HCT116 (cell line): Measurements from ENCODE around the gene CTDSP1. TPM values are rescaled to one million over a fixed set of nuclear protein-coding genes. Genes with fewer than 3 reads are reported as not detected.

Source experiments
- ATAC-seq: fragments of 200-7000 bp; cut with Tn5 transposase; 2 replicates; pipeline ENCODE4 v1.9.1; 2020; ENCODE audit warnings: mild to moderate bottlenecking, moderate library complexity
- BruUV-seq: library from RNA; stranded (reverse); fragments of 400-500 nt; replicated peaks from 2 replicates; lab custom pipeline; 2021; lab: Mats Ljungman, UMichigan
- CTCF ChIA-PET: fragments of 300-600 bp; sonication (Branson Sonifier 250); formaldehyde crosslinking; loops from one replicate; lab custom pipeline; 2021; ENCODE audit warnings: antibody characterized with exemption; lab: Charles Lee
- POLR2A ChIA-PET: fragments of 300-600, 350-600 bp; sonication (Branson Sonifier 250); formaldehyde crosslinking; loops from one replicate; lab custom pipeline; 2021; ENCODE audit warnings: antibody characterized with exemption; lab: Charles Lee
- RAD21 ChIA-PET, 2 experiments: fragments of 300-600 bp; sonication (Branson Sonifier 250); formaldehyde crosslinking; loops; one replicate each; lab custom pipeline; 2023; ENCODE audit warnings: low total read pairs in 2 of 2; ENCODE audit not compliant: uncharacterized antibody in 2 of 2, unreplicated experiment in 2 of 2, low non-redundant PET in 1 of 2; lab: Charles Lee
- DNase-seq: peaks from one replicate; pipeline ENCODE4 v3.0.0-alpha.2; 2010; ENCODE audit warnings: low read depth, low spot score
- H2AFZ ChIP-seq: fragments of 200-600 bp; shearing (Covaris generic), sonication (generic); 2 replicates; pipeline ENCODE4 v1.6.1; 2017; ENCODE audit warnings: low read depth, mixed run types, mixed read lengths, antibody characterized with exemption, low read length; ENCODE audit not compliant: poor library complexity, severe bottlenecking
- H3K27ac ChIP-seq: 2 replicates; pipeline ENCODE4 v1.5.1; 2012; ENCODE audit warnings: low read depth, low read length
- H3K27me3 ChIP-seq: fragments of 200-600 bp; sonication (generic); 2 replicates; pipeline ENCODE4 v1.6.1; 2016; ENCODE audit warnings: mixed run types, low read length, mixed read lengths; ENCODE audit not compliant: insufficient read depth
- H3K36me3 ChIP-seq, 2 experiments: fragments of 200-500 bp in 1 of 2; fragments of 200-600 bp in 1 of 2; sonication (Bioruptor generic) in 1 of 2; sonication (generic) in 1 of 2; 2 replicates each; pipeline versions ENCODE4 v1.5.1 to v1.6.1; 2014 to 2016; ENCODE audit warnings: low read length in 2 of 2, inconsistent platforms in 1 of 2, mixed read lengths in 1 of 2, mixed run types in 1 of 2; ENCODE audit not compliant: insufficient read depth in 2 of 2, control insufficient read depth in 1 of 2
- H3K4me1 ChIP-seq, 2 experiments: fragments of 200-600 bp in 1 of 2; sonication (generic) in 1 of 2; 2 replicates each; pipeline versions ENCODE4 v1.5.1 to v1.6.1; 2012 to 2017; ENCODE audit warnings: low read length in 2 of 2, inconsistent platforms in 1 of 2, mild to moderate bottlenecking in 1 of 2, mixed read lengths in 1 of 2, mixed run types in 1 of 2, moderate library complexity in 1 of 2; ENCODE audit not compliant: insufficient read depth in 2 of 2, control insufficient read depth in 1 of 2
- H3K4me2 ChIP-seq: fragments of 200-600 bp; sonication (generic); 2 replicates; pipeline ENCODE4 v1.6.1; 2017; ENCODE audit warnings: mixed run types, low read length, mixed read lengths
- H3K4me3 ChIP-seq, 2 experiments: fragments of 200-600 bp in 1 of 2; sonication (generic) in 1 of 2; replicated peaks in 1 of 2; 2 replicates each; pipeline ENCODE4 v1.5.1; 2011 to 2016; ENCODE audit warnings: low read length in 2 of 2, control low read depth in 1 of 2, low read depth in 1 of 2, mild to moderate bottlenecking in 1 of 2, mixed read lengths in 1 of 2, mixed run types in 1 of 2
- H3K79me2 ChIP-seq: fragments of 200-600 bp; sonication (generic); 2 replicates; pipeline ENCODE4 v1.6.1; 2017; ENCODE audit warnings: mild to moderate bottlenecking, mixed run types, low read length, moderate library complexity, mixed read lengths; ENCODE audit not compliant: insufficient read depth
- H3K9ac ChIP-seq: fragments of 200-600 bp; sonication (generic); 2 replicates; pipeline ENCODE4 v1.6.1; 2016; ENCODE audit warnings: low read length, mixed read lengths
- H3K9me2 ChIP-seq: fragments of 200-600 bp; sonication (generic), shearing (Covaris generic); 2 replicates; pipeline ENCODE4 v1.6.1; 2017; ENCODE audit warnings: mixed run types, mild to moderate bottlenecking, moderate library complexity; ENCODE audit not compliant: insufficient read depth
- H3K9me3 ChIP-seq, 2 experiments: fragments of 200-500 bp in 1 of 2; fragments of 200-600 bp in 1 of 2; sonication (Bioruptor generic) in 1 of 2; sonication (generic) in 1 of 2; 2 replicates each; pipeline ENCODE4 v1.6.1; 2014 to 2017; ENCODE audit warnings: low read length in 2 of 2, mixed read lengths in 2 of 2, inconsistent platforms in 1 of 2, low read depth in 1 of 2, mild to moderate bottlenecking in 1 of 2, mixed run types in 1 of 2, moderate library complexity in 1 of 2; ENCODE audit not compliant: control insufficient read depth in 1 of 2, insufficient read depth in 1 of 2
- H4K20me1 ChIP-seq: fragments of 200-600 bp; sonication (generic), shearing (Covaris generic); 2 replicates; pipeline ENCODE4 v1.6.1; 2017; ENCODE audit warnings: mixed run types, mild to moderate bottlenecking, moderate library complexity; ENCODE audit not compliant: insufficient read depth
- ATF3 ChIP-seq: IDR thresholded peaks from 2 replicates; pipeline ENCODE4 v1.6.1; 2012
- CEBPB ChIP-seq: IDR thresholded peaks from 2 replicates; pipeline ENCODE4 v1.6.1; 2012; ENCODE audit warnings: low read depth
- CTCF ChIP-seq, 3 experiments: fragments of 200-600 bp in 1 of 3; sonication (generic) in 1 of 3; IDR thresholded peaks in 2 of 3; conservative IDR thresholded peaks in 1 of 3; 2 replicates each; pipeline ENCODE4 v1.5.1; 2012 to 2017; ENCODE audit warnings: low read depth in 2 of 3, low read length in 2 of 3, antibody characterized with exemption in 1 of 3, borderline replicate concordance in 1 of 3, control low read depth in 1 of 3, mild to moderate bottlenecking in 1 of 3, mixed read lengths in 1 of 3, mixed run types in 1 of 3, moderate library complexity in 1 of 3; ENCODE audit not compliant: insufficient read depth in 1 of 3
- EGR1 ChIP-seq: IDR thresholded peaks from 2 replicates; pipeline ENCODE4 v1.6.1; 2012; ENCODE audit warnings: low read depth
- ELF1 ChIP-seq: IDR thresholded peaks from 2 replicates; pipeline ENCODE4 v1.6.1; 2012; ENCODE audit warnings: low read depth, borderline replicate concordance
- EZH2phosphoT487 ChIP-seq: fragments of 200-600 bp; IDR thresholded peaks from 2 replicates; pipeline ENCODE4 v1.6.1; 2018; ENCODE audit warnings: antibody characterized with exemption, borderline replicate concordance
- FOSL1 ChIP-seq: IDR thresholded peaks from 2 replicates; pipeline ENCODE4 v1.6.1; 2012; ENCODE audit warnings: low read depth
- POLR2A ChIP-seq: IDR thresholded peaks from 2 replicates; pipeline ENCODE4 v1.7.0; 2011; ENCODE audit warnings: borderline replicate concordance; ENCODE audit not compliant: insufficient read depth, insufficient read length; ENCODE audit errors: extremely low read depth
- POLR2AphosphoS5 ChIP-seq: IDR thresholded peaks from 2 replicates; pipeline ENCODE4 v1.6.1; 2011; ENCODE audit warnings: mild to moderate bottlenecking, low read depth, low read length, moderate library complexity
- RAD21 ChIP-seq: IDR thresholded peaks from 2 replicates; pipeline ENCODE4 v1.6.1; 2012; ENCODE audit warnings: low read depth, mild to moderate bottlenecking
- REST ChIP-seq: IDR thresholded peaks from 2 replicates; pipeline ENCODE4 v1.6.1; 2012; ENCODE audit warnings: low read depth
- SIN3A ChIP-seq: IDR thresholded peaks from 2 replicates; pipeline ENCODE4 v1.6.1; 2012; ENCODE audit warnings: low read depth
- SP1 ChIP-seq: IDR thresholded peaks from 2 replicates; pipeline ENCODE4 v1.6.1; 2012; ENCODE audit warnings: low read depth
- ZFX ChIP-seq: fragments of 450-650 bp; IDR thresholded peaks from 2 replicates; pipeline ENCODE4 v1.6.1; 2017
- ZNF274 ChIP-seq: fragments of 200-500 bp; sonication (Bioruptor generic); IDR thresholded peaks from 2 replicates; pipeline ENCODE4 v1.6.1; 2014; ENCODE audit warnings: mild to moderate bottlenecking, low read depth, low read length, inconsistent platforms
- intact Hi-C: fragments of 100-400 bp; cut with micrococcal nuclease; formaldehyde crosslinking; loops from 2 replicates; pipeline ENCODE4 v1.10.0; 2022
- total RNA-seq: library from RNA; stranded (reverse); gene quantifications from one replicate; pipeline ENCODE4 v1.2.1, GENCODE V29; 2021; ENCODE audit not compliant: unreplicated experiment

CTDSP1 gene
- total RNA-seq, 1 experiment from 2014 or later = 90.7 TPM

- Histone ChIP-seq H3K9me2 (no peaks in the 10 kb centered on the region), H3K9ac (no peak overlapping the region), H4K20me1 (no peaks in the 10 kb centered on the region), H3K27me3 (no peaks in the 10 kb centered on the region), H3K79me2 (no peaks in the 10 kb centered on the region), H3K9me3 (no peaks in the 10 kb centered on the region), H3K27ac (no peak overlapping the region), H3K4me3 (no peak overlapping the region), H3K4me2 (no peak overlapping the region), H3K36me3 (no peaks in the 10 kb centered on the region), H3K4me1 (no peaks in the 10 kb centered on the region), H2AFZ (no peak overlapping the region)
- CTCF ChIA-PET = no interaction called here
- TF ChIP-seq EGR1 (no peak), CEBPB (no peak)
- no TSS peak for BruUV-seq
- RAD21 ChIA-PET = no interaction called here
- intact Hi-C loops = no loop called here
- ATAC-seq (no peak), DNase-seq (no peak)
- POLR2A ChIA-PET = no interaction called here
These were observed 22.9 kb downstream of the CTDSP1 start for GRCh38 chr2:218422403-218423086.

- H3K27me3 ChIP-seq = no peaks in the 10 kb centered on the region
- peaks cover 0 to 3% of the 10 kb centered on the region in 2 experiments; a peak in 1 of 4 replicates for H3K4me1 ChIP-seq
- no peaks in the 10 kb centered on the region for H4K20me1 ChIP-seq
- H3K27ac ChIP-seq = no peak overlapping the region
- DNase-seq (no peak), ATAC-seq (no peak)
- no peak overlapping the region for H3K4me2 ChIP-seq
- ChIA-PET POLR2A (no interaction called here), RAD21 (no interaction called here), CTCF (no interaction called here)
- intact Hi-C loops = no loop called here
- H3K4me3 ChIP-seq = no peak overlapping the region
- no peak overlapping the region for H2AFZ ChIP-seq
- no TSS peak for BruUV-seq
- H3K36me3 ChIP-seq = no peaks in the 10 kb centered on the region
- no peaks in the 10 kb centered on the region for H3K9me3 ChIP-seq
- H3K9ac ChIP-seq = no peak overlapping the region
- H3K79me2 ChIP-seq = no peaks in the 10 kb centered on the region
- no peaks in the 10 kb centered on the region for H3K9me2 ChIP-seq
- TF ChIP-seq FOSL1 = no peak
- no peak for TF ChIP-seq ZFX
- no peak for TF ChIP-seq REST
- TF ChIP-seq RAD21 = no peak
- no peak for TF ChIP-seq POLR2A
- TF ChIP-seq ZNF274 = no peak
- TF ChIP-seq POLR2AphosphoS5 = no peak
- TF ChIP-seq ATF3 = no peak
- TF ChIP-seq EGR1 = no peak
- TF ChIP-seq SP1 = no peak
- TF ChIP-seq ELF1 = no peak
- no peak for TF ChIP-seq EZH2phosphoT487
- TF ChIP-seq CTCF (IDR thresholded peaks at IDR 0.05 in 2 of 3, conservative IDR thresholded peaks at IDR 0.05 in 1 of 3; ENCODE audit: borderline replicate concordance in 1 of 3, insufficient read depth in 1 of 3, low read depth in 2 of 3, low read length in 2 of 3) = no peak
- TF ChIP-seq SIN3A = no peak
These were observed 23.9 kb downstream of the CTDSP1 start for GRCh38 chr2:218423584-218423983.
